Measurements from ENCODE around the gene ZNF277. TPM values are rescaled to one million over a fixed set of nuclear protein-coding genes. Genes with fewer than 3 reads are reported as not detected.

ZNF277 gene
- total RNA-seq, 3 donors from 2014 or later: 30.8 to 38.3 (median 34.2) TPM

DNA sequence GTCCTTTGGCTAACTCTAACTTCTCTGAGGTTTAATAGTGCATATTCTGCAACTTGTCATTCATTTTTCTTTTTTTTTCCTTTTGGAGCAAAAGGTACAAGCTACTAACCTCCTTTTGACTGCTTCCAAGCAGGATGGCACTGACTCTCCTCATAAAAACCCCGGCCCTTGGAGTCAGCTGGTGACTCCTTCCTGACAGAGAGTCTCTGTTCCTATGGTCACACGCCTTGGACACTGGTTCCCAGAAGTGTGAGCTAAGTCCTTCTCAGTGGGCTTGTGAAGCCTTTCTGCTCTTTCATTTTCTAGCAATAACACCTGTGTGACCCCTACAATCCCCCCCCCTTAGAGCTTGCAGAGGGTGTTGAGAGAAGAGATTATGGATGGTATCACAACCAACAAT lies 22.0 kb upstream of the ZNF277 start:
- no peak for DNase-seq (ENCODE audit: low spot score in 2 of 2)
- intact Hi-C loops (cut with DNase I; ENCODE audit: low total_unique reads): no loop called here
- Histone ChIP-seq H3K27ac (no peak overlapping the region), H3K27me3 (no peaks in the 10 kb centered on the region), H3K4me3 (no peak overlapping the region), H3K9me3 (no peaks in the 10 kb centered on the region), H3K36me3 (no peaks in the 10 kb centered on the region), H3K4me1 (no peaks in the 10 kb centered on the region)
- TF ChIP-seq POLR2AphosphoS5 (IDR thresholded peaks at IDR 0.05) (no peak), POLR2A (IDR thresholded peaks at IDR 0.05) (no peak)
- TF ChIP-seq, protein P1, sequence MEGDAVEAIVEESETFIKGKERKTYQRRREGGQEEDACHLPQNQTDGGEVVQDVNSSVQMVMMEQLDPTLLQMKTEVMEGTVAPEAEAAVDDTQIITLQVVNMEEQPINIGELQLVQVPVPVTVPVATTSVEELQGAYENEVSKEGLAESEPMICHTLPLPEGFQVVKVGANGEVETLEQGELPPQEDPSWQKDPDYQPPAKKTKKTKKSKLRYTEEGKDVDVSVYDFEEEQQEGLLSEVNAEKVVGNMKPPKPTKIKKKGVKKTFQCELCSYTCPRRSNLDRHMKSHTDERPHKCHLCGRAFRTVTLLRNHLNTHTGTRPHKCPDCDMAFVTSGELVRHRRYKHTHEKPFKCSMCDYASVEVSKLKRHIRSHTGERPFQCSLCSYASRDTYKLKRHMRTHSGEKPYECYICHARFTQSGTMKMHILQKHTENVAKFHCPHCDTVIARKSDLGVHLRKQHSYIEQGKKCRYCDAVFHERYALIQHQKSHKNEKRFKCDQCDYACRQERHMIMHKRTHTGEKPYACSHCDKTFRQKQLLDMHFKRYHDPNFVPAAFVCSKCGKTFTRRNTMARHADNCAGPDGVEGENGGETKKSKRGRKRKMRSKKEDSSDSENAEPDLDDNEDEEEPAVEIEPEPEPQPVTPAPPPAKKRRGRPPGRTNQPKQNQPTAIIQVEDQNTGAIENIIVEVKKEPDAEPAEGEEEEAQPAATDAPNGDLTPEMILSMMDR (IDR thresholded peaks at IDR 0.05): no peak

DNA sequence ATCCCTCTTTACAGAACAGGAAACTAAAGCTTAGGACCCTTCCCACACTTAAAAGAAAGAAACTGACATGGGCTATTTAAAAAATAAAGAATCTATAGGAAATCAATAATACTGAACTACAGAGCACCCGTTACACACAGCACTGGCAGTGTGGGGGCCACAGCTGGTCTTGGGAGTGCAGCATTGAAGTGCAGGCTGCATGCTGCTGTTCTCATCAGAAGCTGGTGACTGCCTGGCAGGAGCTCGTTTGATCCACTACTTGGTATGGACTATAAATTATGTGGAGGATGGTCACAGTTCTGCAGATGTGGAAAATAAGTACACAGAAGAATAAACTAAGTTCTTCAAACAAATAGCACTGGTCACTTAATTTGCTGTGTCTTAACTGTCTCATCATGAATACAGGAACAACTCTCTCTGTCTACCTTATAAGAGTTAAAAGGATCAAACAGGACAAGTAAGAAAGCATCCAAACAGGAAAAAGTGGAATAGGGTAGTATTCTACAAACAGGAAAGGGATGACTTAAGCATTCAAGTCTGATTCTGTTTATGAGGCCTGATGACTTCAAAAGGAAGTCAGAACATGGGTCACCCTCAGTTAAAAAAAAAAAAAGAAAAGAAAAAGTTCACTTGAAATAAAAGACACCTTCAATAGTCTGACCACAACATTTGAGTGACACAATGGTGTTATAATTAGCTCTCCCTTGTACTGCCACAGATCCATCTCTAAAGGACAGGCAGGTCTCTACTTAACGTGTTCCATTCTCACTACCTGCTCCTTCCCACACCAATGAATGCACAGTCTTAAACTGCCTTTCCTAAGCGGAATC lies 21.3 kb upstream of the ZNF277 start:
- intact Hi-C loops (cut with DNase I; ENCODE audit: low total_unique reads): no loop called here
- H3K9me3 ChIP-seq: no peaks in the 10 kb centered on the region
- no peak overlapping the region for H3K4me3 ChIP-seq
- H3K27me3 ChIP-seq: no peaks in the 10 kb centered on the region
- no peaks in the 10 kb centered on the region for H3K36me3 ChIP-seq
- no peak for DNase-seq (ENCODE audit: low spot score in 2 of 2)
- H3K4me1 ChIP-seq: no peaks in the 10 kb centered on the region
- TF ChIP-seq, protein P1 (IDR thresholded peaks at IDR 0.05): no peak
- no peak overlapping the region for H3K27ac ChIP-seq

DNA sequence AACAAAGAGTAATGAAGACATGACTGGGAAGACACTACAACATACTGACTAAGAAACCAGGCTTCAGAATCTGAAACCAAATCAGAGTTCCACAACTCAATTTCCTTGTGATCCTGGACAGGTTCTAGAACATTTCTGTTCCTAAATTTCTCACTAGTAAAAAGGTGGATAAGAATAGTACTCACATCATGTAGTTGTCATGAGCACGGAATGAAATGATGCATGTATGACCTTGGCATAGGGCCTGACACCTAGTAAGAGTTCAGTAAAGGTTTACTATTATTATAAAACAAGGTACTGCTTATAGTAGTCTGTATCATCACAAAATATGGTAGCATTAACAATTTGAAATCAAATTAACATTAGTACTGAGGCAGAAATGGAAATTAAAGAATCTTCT lies 20.2 kb upstream of the ZNF277 start:
- Histone ChIP-seq H3K4me1 (no peaks in the 10 kb centered on the region), H3K9me3 (no peaks in the 10 kb centered on the region), H3K27ac (no peak overlapping the region), H3K36me3 (no peaks in the 10 kb centered on the region), H3K4me3 (no peak overlapping the region), H3K27me3 (no peaks in the 10 kb centered on the region)
- intact Hi-C loops (cut with DNase I; ENCODE audit: low total_unique reads): no loop called here
- DNase-seq (ENCODE audit: low spot score in 2 of 2): no peak
- TF ChIP-seq, protein P1 (IDR thresholded peaks at IDR 0.05): no peak
- no peak for TF ChIP-seq POLR2A (IDR thresholded peaks at IDR 0.05)

DNA sequence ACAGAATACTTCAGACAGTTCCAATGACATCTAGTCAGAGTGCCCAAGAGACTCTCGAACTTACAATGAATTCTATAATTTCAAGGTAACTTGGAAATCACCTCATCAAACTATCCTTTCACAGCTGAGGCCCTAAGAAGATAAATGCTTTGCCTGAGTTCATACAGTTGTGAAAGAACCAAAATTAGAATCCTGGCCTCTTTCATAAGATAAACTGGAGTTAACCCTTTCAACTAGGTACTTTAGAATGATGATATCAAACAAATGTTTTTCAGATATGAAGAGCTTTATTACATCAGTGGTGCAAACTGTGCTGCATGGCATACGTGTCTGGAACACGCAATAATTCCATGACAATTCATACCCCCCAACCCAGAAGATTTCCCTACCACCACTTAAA lies 18.2 kb upstream of the ZNF277 start:
- Histone ChIP-seq H3K27me3 (no peaks in the 10 kb centered on the region), H3K4me1 (no peaks in the 10 kb centered on the region), H3K27ac (no peak overlapping the region), H3K4me3 (no peak overlapping the region), H3K9me3 (no peaks in the 10 kb centered on the region), H3K36me3 (no peaks in the 10 kb centered on the region)
- no peak for DNase-seq (ENCODE audit: low spot score in 2 of 2)
- TF ChIP-seq POLR2A (IDR thresholded peaks at IDR 0.05) (no peak), POLR2AphosphoS5 (IDR thresholded peaks at IDR 0.05) (no peak)
- TF ChIP-seq, protein P1 (IDR thresholded peaks at IDR 0.05): no peak
- intact Hi-C loops (cut with DNase I; ENCODE audit: low total_unique reads): no loop called here

DNA sequence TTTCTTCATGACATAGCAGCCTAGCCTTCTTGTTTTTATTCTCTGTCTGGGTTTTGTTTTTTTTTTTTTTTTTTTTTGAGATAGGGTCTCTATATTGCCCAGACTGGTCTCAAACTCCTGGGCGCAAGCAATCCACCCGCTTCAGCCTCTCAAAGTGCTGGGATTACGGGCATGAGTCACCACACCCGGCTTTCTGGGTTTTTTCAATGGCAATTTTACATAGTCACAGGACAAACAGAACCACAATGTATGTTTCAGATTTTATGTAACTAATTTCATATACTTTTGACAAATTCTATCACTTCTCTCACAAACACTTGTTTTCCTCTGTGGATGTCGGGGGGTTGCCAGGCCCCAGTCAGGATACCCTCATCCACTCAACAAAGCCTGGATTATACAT lies 16.8 kb upstream of the ZNF277 start:
- no peaks in the 10 kb centered on the region for H3K27me3 ChIP-seq
- no peak for DNase-seq (ENCODE audit: low spot score in 2 of 2)
- H3K36me3 ChIP-seq: no peaks in the 10 kb centered on the region
- H3K27ac ChIP-seq: no peak overlapping the region
- no peak for TF ChIP-seq POLR2A (IDR thresholded peaks at IDR 0.05)
- TF ChIP-seq POLR2AphosphoS5 (IDR thresholded peaks at IDR 0.05): no peak
- TF ChIP-seq, protein P1 (IDR thresholded peaks at IDR 0.05): no peak
- H3K4me3 ChIP-seq: no peak overlapping the region
- intact Hi-C loops (cut with DNase I; ENCODE audit: low total_unique reads): no loop called here
- H3K9me3 ChIP-seq: no peaks in the 10 kb centered on the region
- H3K4me1 ChIP-seq: no peaks in the 10 kb centered on the region
